Adipose tissue (tissue), 3 donors: ENCODE results near the gene ZNF618. TPM values are rescaled to one million over a fixed set of nuclear protein-coding genes. Genes with fewer than 3 reads are reported as not detected.
"Not testable (repeated sequence)": the region's sequence is repeated elsewhere in the genome, so short reads cannot be mapped to it uniquely, and the experiment has no call there.

Experiments used
- H3K27ac ChIP-seq: one replicate; pipeline ENCODE4 v1.5.1; 2013; ENCODE audit warnings: low read depth, low read length
- WGBS, 3 donors: extraction: QIAGEN DNeasy Blood & Tissue Kit; methylation state at CpG; one replicate each; pipeline ENCODE4 v1.1.7; 2013; 5-methylcytosine and 5-hydroxymethylcytosine counted together
- polyA plus RNA-seq, 3 donors: library from polyadenylated mRNA; stranded (reverse); fragments of 200-250 nt; gene quantifications; one replicate each; pipeline ENCODE4 v1.2.3, GENCODE V29; 2013
- donor health status: healthy with polysubstance abuse.
- donor health status: Bipolar disorder and iron deficiency.
- donor health status: healthy.

The ZNF618 gene
- polyA plus RNA-seq, 3 donors, result 2.6 to 3.9 (median 2.6) TPM

DNA sequence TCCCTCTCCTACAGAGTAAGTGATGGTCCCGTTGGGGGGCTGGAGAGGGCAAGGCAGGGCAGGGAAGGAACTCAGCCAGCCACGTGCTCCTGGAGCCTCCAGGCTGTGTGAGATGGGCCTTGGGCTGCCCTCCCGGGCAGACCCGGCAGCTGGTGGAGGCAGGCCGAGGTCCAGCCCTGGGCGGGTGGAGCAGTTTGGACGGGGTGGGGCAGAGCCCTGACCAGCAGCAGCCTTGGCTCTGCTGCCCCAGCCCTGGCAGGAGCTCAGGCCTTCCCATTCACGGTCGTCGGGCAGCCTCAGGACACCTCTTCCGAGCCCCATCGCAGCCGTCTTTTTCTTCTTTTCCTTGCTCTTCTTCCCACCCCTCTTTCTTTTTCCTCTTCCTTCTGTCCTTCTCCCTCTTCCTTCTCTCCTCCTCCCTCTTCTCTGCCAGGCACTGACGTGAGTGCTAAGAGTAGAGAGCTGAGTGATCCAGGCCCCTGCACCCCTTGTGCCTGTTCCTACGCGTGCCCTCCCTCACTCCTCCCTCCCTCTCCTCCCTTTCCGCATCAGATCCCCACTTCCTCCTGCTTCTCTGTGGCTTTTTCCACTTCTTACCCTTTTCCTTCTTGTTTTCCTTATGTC is 159.2 kb downstream of the ZNF618 start:
- WGBS, 3 donors, result 83 to 90% (median 86%) methylated on average over 16 to 17 of the region's 17 CpGs
- no peak overlapping the region for H3K27ac ChIP-seq

DNA sequence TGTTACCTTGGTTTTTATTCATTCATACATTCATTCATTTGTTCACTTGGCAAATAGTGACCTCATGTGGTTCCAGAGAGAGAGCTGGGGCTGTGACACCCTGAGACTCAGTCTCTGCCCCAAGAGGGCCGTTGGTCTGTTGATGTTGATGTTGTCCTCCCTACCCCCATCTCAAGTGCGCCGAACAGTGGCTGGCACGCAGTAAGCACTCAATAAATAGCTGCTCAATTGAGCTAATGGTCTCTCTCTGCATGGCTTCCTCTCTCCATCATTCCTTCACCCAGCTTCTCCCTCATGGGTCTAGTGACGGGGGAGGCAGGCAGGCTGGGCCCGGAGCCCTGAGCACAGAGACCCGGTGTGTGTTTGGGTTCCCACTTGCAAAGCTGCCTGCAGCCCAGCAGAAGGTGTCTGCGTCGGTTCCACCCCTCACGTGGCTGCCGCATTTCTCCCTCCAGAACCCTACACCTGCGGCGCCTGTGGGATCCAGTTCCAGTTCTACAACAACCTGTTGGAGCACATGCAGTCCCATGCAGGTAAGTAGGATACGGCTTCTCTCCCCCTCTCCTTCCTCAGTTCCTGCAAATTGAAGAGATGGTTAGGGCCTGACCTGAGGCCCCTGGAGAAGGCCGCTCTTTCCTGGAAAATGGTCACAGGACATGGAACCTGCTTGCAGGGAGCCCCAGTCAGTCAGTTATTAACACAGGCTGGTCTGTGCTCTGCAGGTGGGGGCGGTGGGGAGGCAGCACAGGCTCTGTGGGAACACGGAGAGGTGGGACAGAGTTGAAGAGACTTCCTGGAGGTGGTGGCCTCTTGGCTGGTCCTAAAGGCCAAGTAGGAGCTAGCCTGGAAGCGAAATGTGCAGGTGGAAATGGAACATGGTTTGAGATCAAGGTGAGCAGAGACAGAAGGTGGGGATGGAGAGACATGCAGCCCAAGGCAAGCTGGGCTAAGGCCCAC is 160.0 kb downstream of the ZNF618 start:
- no peak overlapping the region for H3K27ac ChIP-seq
- WGBS, 3 donors, result 95 to 98% (median 96%) methylated on average over 18 of the region's 18 CpGs

DNA sequence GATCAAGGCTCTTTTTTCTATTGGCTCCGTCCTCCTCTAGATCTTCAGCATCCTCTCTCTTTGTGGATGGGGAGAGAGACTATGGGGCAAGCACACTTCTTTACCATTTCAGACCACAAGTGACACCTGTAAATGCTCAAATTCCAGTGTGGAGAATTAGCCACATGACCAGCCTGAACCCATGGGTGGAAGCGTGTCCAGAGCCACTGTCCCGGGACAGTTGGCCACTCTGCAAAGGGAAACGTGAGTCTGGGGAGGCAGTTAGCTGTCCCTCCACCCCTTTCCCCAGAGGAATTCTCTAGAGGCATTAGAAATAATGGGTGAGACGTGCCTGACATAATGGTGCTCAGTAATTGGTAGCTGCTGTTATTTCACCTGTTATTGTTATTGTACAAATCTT is 161.1 kb downstream of the ZNF618 start:
- WGBS, 3 donors, result 83 to 93% (median 85%) methylated on average over 5 of the region's 5 CpGs

DNA sequence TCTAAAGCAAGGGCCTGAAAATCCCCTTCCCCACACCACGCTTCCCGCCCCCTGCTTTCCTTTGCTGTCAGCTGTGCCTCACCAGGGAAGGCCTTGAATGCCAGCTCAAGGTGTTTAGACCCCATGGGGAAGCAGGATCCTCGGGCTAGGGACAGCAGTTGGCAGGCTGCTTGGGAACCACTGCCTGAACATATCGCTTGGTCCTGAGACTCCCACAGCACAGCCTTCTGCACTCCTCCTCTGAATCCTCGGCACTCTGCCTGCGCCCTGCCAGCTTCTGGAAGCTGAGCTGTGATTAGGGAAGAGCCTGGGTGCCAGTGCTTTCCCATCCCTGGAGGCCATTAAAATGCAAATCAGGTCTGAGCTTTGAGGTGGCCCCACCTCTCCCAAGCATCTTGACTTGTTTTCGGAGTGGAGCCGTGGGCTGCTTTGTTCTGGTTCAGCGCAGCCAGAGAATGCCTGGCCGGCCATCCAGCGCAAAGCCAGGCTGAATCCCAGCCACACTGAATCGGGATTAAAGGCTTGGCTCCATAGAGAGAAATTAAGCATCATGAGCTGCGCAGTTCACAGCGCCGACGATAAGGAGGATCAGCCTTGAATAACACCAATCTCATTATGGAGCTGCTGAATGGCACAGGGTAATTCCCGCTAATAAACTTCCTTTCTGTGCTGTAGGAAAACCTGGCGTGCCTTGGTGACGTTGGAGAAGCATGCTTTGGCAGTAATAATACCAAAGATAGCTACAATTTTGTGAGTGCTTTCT is 162.0 kb downstream of the ZNF618 start:
- no peak overlapping the region for H3K27ac ChIP-seq
- 84 to 87% (median 86%) methylated on average over 19 of the region's 19 CpGs for WGBS, 3 donors

More for the DNA sequence above, 161.1 kb downstream of the ZNF618 start:
- H3K27ac ChIP-seq, result no peak overlapping the region

DNA sequence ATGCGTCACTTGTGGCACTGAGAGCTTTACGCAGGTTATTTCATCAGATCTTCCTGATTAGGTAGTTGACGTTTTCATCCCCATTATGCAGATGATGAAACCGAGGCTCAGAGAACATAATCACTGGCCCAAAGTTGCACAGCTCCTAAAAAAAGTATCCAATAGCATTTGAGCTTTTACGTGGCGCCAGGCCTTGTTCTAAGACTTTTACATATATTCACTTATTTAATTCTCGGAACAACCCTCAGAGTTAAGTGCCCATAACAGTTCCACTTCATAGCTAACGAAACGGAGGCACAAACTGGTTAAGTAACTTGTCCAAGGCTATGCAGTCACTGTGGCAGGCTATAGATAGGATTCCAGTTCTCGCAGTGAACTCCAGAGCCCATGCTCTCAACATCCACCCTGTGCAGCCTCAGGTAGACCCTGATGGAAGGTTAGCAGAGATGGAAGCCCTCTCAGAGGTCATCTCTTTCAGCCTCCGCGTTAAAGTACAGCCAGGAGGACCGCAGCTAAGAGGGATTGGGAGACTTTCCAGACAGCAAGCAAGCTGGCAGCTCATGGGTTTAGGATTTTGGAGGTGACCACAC is 162.7 kb downstream of the ZNF618 start:
- WGBS, 3 donors, result 92 to 94% (median 94%) methylated on average over 13 of the region's 13 CpGs
- no peak overlapping the region for H3K27ac ChIP-seq

DNA sequence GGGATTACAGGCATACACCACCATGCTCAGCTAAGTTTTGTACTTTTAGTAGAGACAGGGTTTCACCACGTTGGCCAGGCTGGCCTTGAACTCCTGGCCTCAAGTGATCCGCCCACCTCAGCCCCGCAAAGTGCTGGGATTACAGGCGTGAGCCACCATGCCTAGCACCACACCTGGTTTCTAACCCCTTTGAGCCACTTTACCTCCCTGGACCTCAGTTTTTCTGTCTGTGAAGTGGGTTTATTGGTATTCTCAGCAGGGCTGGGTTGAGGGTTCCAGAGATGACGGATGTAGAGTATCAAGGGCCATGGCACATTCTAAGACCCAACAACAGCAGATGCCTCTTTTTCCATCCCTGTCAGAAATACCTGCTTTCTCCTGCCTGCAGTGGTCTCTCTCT is 163.4 kb downstream of the ZNF618 start:
- H3K27ac ChIP-seq, result no peak overlapping the region
- WGBS, 3 donors, result 84 to 97% (median 92%) methylated on average over 5 of the region's 5 CpGs

DNA sequence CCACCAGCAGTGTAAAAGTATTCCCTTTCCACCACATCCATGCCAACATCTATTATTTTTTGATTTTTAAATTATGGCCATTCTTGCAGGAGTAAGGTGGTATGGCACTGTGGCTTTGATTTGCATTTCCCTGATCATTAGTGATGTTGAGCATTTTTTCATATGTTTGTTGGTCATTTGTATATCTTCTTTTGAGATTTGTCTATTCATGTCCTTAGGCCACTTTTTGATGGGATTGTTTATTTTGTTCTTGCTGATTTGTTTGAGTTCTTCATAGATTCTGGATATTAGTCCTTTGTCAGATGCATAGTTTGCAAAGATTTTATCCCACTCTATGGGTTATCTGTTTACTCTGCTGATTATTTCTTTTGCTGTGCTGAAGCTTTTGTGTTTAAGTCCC is 167.6 kb downstream of the ZNF618 start:
- not testable (repeated sequence) for H3K27ac ChIP-seq

DNA sequence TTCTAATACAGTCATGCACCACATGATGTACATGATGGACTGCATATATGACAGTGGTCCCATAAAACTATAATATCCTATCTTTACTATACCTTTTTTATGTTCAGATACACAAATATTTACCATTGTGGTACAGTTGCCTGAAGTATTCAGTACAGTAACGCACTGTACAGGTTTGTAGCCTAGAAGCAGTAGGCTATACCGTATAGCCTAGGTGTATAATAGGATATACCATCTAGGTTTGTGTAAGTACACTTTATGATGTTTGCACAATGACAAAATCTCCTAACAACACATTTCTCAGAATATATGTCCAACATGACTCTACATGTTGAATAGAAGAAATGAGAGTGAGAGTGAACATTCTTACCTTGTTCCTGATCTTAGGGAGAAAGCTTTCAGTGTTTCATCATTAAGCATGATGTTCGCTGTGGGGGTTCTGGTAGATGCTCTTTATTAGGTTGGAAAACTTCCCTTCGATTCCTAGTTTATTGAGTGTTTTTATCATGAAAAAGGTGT is 170.2 kb downstream of the ZNF618 start:
- H3K27ac ChIP-seq, result no peak overlapping the region
- WGBS, 3 donors, result 95 to 98% (median 96%) methylated on average over 4 of the region's 4 CpGs

DNA sequence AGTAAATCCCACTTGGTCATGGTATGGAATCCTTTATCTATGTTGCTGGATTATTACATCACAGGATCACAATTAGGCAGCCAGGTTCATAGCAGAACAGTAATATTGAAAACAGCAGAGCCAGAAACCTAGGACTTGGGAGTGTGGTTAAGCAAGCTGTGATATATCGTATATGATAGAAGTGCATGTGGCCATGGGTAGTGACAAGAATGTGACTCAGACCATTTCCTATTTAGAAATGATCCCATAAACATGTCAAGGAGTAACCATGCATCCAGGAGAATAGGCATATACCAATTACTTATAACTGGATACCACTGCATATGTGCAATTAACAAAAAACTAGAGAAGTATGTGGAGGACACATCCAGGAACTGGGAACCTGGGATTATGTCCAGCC is 170.8 kb downstream of the ZNF618 start:
- WGBS, 3 donors, result 82 to 90% (median 87%) methylated on average over 1 of the region's 1 CpG
- H3K27ac ChIP-seq, result no peak overlapping the region

DNA sequence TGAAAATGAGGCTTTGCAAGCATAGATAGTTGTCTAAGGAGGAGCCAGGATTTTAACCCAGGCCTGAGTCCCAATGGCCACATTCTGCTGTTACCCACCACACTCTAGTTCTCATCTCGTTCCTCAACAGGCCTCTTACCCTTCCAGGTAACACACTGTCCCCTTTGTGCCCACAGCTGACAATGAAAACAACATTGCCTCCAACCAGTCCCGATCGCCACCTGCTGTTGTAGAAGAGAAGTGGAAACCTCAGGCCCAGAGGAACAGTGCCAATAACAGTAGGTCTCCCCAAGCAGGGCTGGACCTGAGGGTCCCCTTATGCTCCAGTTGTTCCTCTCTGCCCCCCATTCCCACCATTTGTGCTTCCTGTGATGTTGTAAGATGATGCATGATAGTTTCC is 171.6 kb downstream of the ZNF618 start:
- WGBS, 3 donors, result 77 to 91% (median 85%) methylated on average over 3 of the region's 3 CpGs
- H3K27ac ChIP-seq, result no peak overlapping the region

DNA sequence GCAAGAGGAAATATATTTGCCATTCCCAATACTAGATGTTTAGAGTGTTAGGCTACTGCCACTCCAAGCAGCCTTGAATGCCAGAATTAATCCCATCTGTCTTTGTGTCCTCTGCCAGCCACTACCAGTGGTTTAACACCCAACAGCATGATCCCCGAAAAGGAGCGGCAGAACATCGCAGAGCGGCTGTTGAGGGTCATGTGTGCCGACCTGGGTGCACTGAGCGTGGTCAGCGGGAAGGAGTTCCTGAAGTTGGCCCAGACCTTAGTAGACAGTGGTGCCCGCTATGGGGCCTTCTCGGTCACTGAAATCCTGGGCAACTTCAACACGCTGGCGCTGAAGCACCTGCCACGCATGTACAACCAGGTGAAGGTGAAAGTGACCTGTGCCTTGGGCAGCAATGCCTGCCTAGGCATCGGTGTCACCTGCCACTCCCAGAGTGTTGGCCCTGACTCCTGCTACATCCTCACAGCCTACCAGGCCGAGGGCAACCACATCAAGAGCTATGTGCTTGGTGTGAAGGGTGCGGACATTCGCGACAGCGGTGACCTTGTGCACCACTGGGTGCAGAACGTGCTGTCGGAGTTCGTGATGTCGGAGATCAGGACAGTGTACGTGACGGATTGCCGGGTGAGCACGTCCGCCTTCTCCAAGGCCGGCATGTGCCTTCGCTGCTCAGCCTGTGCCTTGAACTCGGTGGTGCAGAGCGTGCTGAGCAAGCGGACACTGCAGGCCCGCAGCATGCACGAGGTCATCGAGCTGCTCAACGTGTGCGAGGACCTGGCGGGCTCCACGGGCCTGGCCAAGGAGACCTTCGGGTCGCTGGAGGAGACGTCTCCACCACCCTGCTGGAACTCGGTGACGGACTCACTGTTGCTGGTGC is 172.7 kb downstream of the ZNF618 start:
- H3K27ac ChIP-seq, result no peak overlapping the region
- 97 to 98% (median 97%) methylated on average over 44 of the region's 44 CpGs for WGBS, 3 donors

DNA sequence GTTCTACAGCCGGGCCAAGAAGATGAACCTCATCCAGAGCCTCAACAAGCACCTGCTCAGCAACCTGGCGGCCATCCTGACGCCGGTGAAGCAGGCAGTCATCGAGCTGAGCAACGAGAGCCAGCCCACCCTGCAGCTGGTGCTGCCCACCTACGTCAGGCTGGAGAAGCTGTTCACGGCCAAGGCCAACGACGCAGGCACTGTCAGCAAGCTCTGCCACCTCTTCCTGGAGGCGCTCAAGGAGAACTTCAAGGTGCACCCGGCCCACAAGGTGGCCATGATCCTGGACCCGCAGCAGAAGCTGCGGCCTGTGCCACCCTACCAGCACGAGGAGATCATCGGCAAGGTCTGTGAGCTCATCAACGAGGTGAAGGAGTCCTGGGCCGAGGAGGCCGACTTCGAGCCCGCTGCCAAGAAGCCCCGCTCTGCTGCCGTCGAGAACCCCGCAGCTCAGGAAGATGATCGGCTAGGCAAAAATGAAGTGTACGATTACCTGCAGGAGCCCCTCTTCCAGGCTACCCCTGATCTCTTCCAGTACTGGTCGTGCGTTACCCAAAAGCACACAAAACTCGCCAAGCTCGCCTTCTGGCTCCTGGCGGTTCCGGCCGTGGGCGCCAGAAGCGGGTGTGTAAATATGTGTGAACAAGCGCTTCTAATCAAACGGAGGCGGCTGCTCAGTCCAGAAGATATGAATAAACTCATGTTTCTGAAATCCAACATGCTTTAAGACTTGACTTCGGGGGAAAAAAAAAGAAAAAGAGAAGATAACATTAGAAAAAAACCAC is 173.5 kb downstream of the ZNF618 start:
- WGBS, 3 donors, result 94 to 95% (median 95%) methylated on average over 40 of the region's 40 CpGs
- no peak overlapping the region for H3K27ac ChIP-seq

DNA sequence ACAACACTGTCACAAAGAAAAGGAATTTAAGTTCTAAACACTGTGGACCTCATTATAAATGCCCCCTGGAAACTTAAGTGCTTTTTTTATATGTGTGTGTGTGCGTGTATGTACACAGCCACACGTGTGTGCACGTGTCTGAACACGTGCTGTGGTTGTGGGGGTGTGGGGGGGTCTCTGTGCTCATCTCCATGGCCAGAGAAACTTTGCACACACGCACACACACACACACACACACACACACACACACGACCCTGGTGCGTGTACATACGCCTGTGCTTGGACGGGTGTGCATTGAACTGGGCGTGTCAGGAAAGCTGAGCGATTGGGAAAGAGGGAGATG is 174.1 kb downstream of the ZNF618 start:
- H3K27ac ChIP-seq, result no peak overlapping the region
- WGBS, 3 donors, result 84 to 92% (median 87%) methylated on average over 11 of the region's 11 CpGs

DNA sequence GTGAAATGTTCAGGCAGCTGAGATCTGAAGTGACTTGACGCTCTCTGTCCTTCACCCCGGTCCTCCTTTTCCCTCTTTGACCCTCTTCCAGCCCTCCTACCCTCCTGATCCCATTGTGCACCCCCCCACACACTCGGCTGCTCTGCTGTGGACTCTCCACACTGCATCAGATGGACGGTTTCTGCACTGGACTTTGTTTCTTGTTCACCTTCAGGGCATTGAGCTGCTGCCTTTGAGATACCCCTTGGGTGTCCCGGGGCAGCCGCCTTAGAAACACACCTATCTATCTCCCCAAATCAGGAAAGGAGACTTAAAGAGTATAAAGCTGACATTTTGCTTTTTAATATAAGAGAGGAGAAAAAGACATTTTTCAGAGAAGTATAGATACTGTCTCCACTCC is 174.5 kb downstream of the ZNF618 start:
- no peak overlapping the region for H3K27ac ChIP-seq
- WGBS, 3 donors, result 89 to 96% (median 91%) methylated on average over 6 of the region's 6 CpGs

DNA sequence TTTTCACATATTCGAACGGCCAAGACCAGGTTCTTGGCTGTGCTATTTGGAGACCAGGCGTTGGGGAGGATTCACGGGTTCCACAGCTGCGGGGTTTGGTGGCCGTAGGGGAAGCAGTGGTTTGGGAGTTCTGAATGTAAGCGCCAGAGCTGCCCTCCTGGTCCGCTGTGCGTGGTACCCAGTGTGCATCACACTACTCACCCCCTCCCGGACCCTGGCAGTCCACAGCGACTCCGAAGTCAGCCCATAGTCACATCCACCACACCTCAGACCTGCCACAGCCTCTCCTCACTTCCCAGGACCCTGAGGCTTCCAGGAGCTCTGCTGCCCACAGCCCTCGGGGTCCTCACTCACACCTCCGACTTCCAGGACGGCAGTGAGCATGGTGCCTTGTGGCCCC is 175.2 kb downstream of the ZNF618 start:
- H3K27ac ChIP-seq, result no peak overlapping the region
- 94 to 96% (median 96%) methylated on average over 15 of the region's 15 CpGs for WGBS, 3 donors

DNA sequence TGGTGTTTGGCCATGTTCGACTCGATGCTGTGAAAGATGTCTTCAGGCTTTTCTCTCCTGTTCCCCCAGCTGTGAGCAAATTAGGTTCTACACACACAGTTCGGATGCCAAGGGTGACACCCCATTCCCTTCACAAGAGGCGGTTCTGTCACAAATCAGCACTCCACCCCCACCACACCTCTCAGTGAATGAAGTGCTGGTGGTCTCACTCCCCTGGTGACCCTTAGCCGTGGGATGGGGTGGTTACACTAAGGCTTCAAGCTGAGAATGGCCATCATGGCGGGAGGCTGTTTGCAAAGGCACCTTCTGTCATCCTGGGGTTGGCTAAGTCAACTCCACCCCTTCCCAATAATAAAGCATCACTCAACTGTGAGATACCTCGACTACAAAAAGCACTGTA is 175.6 kb downstream of the ZNF618 start:
- WGBS, 3 donors, result 78 to 85% (median 84%) methylated on average over 7 of the region's 7 CpGs
- no peak overlapping the region for H3K27ac ChIP-seq
